HG02763 (cell line): ENCODE results near the gene CSF3R.

Experiments used
- ATAC-seq: cut with Tn5 transposase; IDR thresholded peaks from one replicate; pipeline ENCODE4 v1.9.1; 2021; ENCODE audit warnings: mild to moderate bottlenecking, moderate library complexity; ENCODE audit not compliant: unreplicated experiment

The CSF3R gene

DNA sequence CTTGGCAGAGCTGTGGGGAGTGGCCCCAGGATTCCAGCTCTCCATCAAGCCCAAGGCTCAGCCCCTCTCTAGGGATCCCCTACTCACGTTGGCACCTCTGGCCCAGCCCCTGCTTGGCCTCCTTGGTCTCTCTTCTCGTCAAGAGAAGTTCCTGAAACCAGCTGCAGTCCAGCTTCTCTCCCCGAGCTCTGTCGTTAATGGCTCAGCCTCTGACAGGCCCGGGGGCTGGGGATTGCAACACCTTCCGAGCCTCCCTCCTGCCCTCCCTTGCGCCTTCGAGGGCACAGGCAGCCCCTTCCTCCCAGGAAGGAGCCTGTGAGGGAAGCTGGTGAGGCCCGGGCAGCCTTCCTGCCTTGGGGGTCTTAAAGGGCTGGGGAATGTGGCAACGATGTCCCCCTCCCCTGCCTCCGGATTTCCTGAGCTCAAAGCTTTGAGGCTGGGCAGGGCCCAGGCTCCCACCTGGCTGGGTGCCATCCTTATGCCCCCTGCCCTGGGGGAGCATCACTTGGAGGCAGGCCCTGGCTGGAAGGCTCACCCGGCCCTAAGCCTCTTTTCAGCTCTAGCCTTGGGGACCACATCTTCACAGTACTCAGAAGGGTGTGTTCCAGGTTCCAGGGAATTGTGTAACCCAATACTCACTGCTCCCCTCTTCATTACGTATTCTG is at the start of gene CSF3R:
Gene CSF3R (minus strand): TSS at position 190 of the 665 bp plus-strand sequence. CDS start 3,417 bp downstream, outside the sequence.
- no peak for ATAC-seq

DNA sequence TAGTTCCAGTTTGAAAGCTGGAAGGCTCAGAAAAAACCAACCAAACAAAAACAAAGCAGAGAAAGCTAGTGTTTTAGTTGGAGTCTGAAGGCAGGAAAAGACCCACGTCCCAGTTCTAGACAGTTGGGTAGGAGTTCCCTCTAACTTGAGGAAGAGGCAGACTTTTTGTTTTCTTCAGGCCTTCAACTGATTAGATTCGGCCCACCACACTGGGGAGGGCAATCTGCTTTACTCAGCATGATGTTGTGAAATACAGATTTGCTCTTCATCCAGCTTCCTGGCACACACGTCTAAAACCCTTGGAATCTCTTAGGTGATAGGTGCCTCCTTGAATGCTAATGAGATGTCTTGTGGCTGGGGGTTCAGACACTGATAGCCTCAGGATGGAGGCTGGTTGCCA is 49.1 kb upstream of the CSF3R start:
- ATAC-seq = no peak

DNA sequence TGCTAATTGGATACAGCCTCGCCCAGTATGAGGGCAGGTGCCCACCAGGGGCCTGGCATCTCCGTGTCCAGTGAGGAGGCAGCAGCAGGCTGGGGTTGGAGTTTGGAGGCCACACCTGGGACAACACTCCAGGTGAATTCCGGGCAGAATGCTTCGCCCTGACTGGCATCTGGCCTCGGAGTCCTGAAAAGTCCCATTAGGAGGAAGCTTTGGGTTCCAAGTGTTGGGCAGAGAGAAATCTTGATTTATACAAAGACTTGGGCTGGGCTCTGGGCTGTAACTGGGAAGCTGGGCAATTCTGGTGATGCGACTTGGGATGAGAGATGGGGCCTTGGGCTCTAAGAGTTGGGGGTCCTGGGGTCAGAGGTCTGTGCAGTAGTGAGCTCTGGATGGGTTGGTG is 48.1 kb upstream of the CSF3R start:
- no peak for ATAC-seq

DNA sequence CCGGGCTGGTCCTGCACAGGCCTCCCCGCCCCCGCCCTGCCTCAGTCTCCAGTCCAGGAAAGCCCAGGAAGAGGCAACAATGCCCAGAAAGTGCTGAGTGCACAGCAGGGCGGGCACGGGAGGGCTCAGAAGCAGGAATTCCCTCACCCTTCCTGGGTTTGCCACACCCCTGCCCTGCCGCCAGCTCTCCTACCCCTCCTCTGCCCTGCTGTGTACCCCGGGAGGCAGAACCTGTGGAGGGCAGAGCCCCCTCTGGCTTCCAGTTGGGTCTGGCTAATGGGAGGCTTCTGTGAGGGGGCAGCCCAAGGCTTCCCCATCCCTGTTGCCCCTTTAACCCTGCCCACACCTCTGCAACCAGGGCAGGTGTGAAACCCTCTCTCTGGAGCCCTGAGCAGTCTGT is 47.5 kb upstream of the CSF3R start:
- ATAC-seq = no peak

DNA sequence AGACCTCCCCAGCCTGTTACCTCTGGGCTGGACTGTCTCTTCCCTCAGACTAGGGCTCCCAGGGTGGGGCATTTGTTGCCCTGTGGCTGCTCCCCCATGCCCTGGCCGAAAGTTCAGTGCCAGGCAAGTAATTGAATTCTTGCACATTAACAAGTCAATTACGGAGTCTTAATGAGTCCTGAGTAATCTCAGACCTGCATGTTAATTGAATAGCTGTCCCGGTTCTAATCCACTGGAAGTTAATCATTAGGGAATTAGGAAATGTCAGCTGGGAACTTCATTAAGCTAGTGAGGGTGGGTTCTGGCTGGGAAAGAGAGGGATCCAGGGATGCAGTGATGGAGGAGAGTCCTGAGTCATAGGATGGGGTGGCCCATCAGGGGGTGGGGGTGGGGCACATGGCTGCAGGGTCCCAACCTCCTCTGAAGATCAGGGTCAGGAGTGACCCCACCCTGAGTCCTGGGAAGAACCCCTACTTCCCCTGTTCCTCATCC is 47.1 kb upstream of the CSF3R start:
- ATAC-seq = no peak

DNA sequence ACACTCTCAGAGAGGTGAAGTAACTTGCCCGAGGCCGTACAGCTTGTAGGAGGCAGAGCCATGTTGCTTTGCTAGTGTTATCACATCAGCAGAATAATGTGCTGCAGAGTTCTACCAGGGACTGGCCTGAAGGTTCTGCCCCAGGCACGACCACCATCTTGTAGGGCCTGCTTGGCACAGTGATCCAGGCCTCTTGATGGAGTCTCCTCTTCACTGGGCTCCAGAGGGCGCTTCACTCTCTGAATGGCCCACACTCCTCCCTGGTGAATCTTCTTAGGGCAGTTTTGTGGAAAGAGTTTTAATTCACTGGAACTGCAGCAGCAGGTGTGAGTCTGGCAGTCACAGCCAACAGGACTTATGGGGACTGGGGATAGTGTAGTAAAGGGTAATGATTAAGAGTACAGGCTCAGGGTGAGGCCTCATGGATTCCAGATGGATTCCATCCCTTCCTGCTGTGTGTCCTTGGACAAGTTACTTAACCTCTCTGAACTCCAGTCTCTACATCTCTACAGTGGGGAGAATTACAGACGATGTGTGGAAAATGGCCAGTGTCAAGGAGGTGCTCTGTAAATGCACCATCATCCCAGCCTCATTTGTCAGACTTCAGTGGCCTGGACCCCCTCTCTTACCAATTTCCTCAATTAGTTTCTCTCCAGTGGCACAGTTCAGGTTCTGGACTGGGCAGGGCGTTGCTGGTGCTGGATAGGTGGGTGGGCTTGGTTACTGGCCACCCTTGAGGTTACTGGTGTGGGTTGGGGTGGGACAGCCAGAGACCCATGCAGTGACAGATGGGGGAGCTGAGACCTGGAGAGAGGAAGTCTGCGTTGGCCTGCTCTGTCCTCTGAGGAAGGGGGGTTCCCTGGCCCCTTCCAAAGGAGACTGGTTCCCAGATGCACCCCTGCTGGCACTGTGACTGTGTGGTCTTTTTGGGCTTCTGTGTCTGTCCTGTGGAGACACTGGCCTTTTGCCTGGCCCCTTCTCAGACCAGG is 45.9 kb upstream of the CSF3R start:
- no peak for ATAC-seq

DNA sequence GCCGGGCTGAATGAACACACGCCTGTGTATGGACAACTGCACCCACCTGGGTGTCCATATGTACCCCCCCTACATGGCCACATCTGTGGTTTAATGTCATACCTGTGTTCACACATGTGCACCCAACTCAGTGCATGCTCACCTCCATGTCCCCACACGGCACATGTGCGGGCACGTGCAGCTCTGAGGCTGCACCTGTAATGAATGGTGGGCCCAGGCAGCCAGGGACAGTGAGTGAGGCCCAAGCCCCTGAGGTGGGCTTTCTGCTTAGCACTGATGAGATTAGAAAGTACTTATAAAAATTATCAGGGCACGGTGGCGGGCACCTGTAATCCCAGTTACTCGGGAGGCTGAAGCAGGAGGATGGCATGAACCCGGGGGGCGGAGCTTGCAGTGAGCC is 42.5 kb upstream of the CSF3R start:
- no peak for ATAC-seq

DNA sequence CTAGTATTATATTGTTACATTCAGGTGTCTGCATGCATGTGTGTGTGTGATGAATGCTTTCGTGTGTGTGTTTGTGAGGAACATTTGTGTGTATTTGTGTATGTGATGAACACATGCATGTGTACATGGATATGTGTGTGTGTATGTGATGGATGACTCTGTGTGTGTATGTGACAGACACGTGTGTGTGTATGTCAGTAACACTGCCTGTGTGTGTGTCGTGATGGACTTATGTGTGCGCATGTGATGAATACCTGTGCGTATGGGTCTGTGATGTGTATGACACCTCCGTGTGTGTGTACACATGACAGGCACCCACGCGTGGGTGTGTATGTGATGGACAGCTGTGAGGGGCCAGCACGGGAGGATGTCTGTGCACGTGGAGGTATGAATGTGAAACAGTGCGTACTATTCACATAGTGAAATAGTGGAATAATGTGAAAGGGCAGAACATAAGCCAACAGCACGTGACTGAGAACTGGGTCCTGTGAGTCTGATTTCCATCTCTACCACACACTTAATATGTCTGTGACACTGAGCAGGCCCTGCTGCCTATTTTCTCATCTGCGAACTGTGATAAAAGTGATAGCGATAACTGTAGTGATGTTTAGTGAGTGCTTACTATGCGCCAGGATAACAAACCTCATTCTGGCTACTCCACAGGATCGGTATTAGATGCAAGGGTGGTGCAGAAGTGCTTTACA is 41.8 kb upstream of the CSF3R start:
- ATAC-seq = no peak

DNA sequence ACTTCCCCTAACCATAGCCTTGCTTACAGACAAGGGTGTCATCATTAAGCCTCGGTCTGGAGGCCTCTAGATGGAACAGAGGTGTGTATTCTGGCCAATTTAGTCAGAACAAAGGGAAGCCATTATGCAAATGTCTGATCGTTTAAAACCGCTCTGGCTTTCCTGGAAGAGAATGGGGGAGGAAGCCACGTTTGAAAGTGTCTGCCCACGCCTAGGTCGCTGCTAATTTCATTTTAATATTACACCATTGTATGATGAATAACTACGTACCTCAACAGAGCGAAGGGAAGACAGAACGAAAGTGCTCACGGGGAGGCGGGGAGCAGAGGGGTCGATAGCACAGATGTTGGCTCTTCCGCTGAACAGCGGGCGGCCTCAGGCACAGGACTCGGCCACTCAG is 41.1 kb upstream of the CSF3R start:
- ATAC-seq = no peak

DNA sequence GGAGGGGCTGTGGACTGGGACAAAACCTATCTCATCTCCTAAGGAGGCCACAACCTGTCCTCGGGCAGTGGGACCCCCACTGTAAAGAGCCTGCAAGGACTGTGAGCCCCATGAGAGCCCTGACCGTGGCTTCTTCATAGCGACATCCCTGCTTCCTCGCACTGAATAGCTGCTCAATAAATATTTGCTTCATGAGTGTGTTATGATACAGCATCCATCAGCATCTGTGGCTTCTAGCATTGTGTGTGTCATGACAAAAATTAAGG is 40.5 kb upstream of the CSF3R start:
- no peak for ATAC-seq

DNA sequence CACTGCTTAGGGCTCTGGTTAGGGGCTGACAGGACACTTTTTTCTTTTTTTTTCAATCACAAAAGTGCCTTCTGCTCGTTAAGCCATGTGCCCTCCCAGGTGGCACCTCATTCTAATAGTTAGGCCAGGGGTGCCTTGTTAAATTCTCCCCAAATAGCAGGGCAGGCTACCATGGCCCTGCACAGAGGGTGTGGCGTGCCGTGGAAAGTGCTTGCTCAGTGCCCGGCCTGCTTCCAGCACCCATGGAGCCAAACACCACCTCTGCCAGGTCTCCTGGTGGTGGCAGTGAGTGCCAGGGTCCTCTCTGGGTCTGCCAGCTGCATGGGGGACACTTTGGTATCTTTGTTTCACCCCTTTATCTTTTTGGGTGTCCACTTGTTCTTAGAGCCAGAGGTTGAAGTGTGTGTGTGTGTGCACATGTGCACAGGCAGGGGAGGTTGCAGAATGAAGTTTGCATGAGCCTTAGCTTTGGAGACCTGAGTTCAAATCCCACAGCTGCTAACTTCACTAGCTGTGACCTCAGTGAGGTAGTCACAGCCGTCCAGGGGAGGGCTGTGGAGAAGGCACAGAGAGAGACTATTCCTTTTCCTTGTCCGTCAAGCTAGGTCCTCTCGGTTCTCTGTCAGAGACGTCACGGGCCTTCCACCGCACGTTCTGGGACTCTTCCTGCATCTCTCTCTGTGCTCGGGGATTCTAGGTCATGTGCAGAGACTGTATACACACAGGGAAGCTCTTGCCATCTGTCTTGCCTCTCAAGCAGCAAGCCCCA is 39.9 kb upstream of the CSF3R start:
- no peak for ATAC-seq

DNA sequence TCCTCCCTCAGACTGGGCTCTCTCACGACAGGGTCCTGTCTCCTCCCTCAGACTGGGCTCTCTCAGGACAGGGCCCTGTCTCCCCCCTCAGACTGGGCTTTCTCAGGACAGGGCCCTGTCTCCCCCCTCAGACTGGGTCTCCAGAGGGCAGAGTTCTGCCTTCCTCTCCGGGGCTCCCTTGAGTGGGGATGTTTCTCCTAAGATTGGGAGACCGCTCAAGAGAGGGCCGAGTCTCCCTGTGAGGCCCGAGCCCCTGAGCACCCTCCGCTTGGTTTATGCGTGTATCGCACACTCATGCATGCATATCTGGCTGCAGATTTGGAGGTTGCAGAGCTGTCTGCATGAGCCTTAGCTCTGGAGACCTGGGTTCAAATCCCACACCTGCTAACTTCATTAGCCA is 39.3 kb upstream of the CSF3R start:
- no peak for ATAC-seq

DNA sequence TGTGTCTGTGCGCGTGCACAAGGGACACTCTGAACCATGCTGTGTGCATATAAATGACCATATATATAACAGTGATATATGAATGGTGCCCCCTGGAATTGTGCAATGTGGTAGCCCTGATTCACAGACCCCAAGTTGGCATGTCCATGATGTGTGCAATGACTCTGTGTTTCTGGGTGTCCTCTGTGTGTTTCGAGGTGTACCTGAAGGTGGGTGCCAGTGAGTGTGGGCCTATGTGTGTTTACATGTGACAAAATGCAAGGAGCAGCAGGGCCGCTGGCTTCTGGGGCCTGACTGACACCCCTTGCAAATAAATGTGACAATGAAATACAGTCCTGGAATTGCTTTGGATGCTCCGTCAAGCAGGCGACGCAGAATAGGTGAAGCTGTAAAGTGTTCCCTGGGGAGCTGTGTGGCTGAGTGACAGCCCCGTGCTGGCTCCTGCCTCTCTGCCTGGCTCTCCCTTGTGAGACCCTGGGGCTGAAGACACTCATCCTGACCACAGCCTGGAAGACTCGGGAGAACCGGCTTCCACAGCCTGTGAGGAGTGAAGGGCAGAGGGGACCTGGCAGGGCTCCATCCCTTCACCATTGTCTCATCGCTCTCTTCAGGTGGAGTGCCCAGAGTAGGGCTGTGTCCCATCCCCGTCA is 38.2 kb upstream of the CSF3R start:
- ATAC-seq = no peak

DNA sequence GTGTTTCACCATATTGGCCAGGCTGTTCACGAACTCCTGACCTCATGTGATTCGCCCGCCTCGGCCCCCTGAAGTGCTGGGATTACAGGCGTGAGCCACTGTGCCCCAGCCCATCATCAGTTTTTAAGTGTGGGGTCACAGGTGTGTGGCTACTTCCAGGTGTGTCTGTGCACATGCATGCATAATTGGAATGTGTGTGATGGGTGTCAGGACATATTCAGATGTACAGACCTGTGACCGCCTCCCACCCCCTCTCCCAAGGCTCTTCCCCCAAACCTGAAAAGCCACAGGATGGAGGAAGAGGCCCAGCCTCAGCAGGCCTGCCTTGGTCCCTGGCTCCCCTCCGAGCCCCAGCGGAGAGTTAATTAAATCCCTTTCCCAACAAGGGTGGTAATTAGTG is 37.3 kb upstream of the CSF3R start:
- no peak for ATAC-seq

DNA sequence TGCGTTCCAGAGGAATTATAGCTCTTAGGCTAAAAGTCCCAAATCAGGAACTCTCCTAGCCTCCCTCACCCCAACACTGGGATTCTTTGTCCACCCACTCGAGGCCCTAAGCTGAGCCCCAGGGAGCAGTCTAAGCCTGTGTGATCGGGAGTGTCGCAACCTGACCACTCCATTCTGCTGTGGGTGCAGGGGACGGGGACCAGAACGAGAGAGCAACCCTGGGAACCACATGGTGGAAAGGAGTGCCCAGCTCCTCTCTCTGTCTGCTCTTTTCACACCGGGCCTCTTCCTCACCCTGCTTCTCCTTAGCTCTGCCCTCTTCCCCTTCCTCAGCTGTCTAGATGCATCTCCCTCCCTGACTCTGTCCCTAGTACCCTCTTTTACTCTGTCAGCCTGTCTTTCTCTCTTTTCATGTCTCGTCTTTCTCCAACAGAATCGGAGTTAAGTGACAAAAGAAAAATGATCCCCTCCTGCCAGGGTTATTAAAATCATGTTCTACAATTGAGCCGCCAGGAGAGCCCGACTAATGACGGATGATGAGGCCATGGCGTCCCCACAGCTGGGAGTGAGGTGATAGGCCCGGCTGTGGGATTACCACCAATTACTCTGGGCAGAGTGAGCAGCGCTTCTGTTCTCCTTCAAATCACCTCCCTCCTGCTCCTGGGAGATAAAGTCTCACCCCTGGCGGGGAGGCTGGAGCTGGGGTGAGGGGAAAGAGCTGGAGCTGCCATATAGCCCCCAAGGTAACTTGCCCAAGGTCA is 34.5 kb upstream of the CSF3R start:
- no peak for ATAC-seq

DNA sequence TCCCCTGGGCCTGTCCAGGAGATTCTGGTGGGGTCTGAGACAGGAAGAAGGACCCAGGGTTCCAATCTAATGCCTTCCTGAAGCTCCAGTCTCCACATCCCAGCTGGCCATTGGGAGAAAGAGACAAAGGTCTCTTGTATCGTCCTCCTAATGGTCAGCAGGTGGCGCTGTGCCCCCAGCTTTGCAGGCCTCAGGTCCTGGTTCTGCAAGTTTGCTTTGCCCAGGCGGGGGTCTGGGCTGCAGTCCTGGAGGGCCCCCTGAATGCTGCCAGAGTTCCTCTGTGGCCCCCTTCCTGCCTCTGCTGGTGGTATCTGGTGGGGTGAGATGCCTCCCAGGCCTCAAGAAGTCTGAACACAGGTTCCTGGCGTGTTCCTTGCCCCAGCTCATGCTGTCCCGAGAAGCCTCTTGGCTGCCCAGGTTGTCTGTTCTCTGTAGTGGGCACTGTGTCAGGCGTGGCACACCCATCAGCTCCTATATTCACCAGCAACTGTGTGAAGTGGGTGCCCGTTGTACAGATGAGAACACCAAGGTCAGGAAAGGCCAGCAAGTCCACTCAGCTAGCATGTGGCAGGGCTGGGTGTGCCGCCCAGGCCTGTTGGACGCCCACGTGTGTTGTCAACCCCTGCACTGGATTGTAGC is 33.8 kb upstream of the CSF3R start:
- ATAC-seq = no peak

DNA sequence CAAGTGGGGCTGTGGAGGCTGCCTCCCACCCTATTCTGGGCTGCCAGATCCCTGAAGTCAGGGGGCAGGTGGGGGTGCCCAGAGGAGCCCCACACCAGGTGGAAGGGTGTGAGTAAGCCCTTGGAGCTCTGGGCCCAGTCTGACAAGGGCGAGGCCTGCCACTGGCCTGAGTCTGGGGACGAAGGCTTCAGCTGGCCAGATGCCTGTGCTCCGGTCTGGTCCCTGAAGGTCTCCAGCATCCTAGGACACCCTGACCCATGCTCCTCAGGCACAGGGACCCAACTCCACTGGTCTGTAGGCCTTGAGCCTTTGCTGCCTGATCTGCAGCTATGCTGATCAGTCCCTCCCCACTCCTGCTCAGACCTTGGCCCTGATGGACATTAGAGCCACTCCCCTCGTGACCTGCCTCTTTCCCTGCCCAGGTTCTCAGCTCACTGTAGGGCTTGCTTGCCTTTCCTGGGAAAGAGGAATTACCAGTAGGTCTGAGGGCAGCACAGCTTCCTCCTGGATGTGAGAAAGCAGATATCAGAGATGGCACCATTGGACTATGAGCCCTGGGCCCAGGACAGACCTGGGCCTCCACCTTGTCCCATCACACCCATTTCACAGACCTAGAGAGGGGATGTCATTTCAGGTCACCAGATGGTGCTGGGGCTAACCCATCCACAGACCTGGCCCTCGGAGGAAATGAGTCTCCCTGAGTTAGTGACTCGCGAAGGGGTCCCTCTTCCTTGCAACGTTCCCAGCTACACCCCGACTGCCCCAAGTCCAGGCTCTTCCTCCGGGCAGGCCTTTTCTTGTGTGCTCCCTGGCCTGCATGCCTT is 32.8 kb upstream of the CSF3R start:
- ATAC-seq = no peak

DNA sequence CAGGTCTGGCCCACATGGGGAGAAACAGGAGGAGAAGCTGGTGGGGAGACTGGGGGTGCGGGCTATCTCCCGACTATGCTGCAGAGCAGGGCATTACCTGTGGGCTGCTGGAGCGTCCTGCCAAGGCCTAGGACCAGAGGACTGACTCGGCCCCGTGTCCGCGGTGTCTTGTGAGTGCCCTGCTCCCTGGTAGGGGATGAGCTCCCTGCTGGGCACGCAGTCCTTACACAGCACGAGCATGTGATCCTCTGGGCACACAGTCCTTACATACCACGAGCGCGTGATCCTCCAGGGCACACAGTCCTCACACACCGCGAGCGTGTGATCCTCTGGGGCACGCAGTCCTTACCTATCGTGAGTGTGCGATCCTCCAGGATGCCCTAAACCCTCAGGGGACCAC is 31.8 kb upstream of the CSF3R start:
- ATAC-seq = no peak
